Activated CD4-positive, alpha-beta T cell treated with anti-CD3 and anti-CD28 coated beads, Interleukin-2, amount 50 U/mL, for 1 hour (primary cell): Measurements from ENCODE around the gene GRM4.

Source experiments
- DNase-seq: peaks from one replicate; pipeline ENCODE4 v3.0.0-alpha.2; 2020

GRM4 gene

DNA sequence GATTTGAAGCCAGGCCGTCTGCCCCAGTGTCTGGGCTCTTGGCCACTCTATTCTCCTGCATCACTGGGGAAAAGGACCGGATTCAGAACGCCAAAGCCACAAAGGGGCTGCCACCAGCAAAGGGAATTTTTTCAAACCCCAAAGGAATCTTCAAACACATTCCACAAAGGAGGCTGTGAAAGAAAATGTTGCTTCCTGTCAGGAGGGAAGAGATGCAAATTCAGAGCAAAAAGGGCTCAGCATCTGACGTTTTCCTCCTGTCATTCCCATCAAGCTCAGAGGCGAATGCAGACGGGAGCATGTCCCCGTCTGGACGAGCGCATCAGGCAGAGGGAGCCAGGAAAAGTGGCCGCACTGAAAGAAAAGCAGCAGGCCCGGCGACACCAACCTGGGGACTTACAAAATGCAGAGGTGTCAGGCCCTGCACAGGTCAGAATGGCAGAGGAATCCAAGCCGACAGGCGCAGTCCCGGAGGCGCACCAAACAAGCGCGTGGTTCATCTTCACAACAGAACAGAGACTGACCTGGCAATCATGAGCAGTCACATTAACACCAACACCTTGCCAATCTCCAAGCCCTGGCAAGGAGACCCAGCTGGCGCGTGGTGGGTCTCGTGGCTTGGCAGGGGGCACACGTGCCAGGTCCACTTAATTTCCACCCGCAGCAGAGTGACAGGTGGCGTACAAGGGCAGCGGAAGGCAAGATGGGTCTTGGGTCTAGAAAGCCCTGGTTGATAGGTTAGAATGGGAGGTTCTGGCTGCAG lies 62.8 kb downstream of the GRM4 start:
- no peak for DNase-seq

DNA sequence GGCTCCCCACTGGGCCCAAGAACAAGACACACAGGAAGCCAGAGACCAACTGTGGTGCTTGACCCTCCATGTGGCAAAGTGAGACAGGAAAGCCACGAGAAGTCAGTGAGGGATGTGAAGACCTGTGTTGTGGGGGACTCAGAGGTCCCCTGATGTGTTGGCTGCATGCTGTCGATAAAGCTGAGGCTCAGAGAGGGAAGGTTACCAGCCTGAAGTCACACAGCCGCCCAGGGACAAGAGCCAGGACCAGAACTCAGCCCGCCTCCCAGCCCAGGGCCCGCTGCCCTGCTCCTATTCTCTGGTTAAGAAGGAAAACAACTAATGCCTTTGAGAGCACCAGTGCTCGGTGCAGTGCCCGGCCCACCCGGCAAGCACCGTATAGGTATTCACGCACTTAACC lies 63.5 kb downstream of the GRM4 start:
- DNase-seq, result no peak

DNA sequence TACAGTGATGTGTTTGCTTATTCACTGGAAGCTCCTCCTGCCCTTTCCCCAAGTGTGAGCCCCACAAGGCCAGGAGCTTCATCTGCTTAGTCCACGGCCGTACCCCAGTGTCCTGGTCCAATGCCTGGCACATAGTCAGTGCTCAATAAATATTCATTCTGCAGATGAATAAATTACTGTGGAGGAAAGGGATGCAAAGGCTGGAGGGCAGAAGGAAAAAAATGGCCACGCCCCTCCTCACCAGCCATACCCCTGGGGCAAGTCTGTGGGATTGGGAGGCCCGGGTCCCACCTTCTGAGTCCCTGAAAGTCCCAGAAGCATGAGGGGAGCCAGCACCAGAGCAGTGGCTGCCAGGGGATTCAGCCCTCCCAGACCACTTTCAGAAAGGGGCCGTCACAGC lies 65.5 kb downstream of the GRM4 start:
- no peak for DNase-seq

DNA sequence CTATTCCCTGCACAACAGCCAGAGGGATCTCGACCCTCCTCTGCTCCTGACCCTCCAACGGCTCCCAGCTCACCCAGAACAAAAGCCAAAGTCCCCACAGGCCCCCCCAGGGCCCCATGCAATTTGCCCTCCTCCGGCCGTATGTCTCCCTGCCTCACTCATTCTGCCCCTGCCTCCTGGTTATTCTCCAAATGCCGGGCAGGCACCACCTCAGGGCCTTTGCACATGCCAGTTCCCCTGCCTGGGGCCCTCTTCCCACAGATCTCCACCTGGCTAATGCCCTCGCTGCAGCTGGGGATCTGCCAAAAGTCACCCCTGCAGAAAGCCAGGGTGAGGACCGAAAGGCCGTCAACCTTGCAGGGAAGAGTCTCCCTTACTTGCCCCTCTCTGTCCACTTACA lies 66.0 kb downstream of the GRM4 start:
- no peak for DNase-seq

DNA sequence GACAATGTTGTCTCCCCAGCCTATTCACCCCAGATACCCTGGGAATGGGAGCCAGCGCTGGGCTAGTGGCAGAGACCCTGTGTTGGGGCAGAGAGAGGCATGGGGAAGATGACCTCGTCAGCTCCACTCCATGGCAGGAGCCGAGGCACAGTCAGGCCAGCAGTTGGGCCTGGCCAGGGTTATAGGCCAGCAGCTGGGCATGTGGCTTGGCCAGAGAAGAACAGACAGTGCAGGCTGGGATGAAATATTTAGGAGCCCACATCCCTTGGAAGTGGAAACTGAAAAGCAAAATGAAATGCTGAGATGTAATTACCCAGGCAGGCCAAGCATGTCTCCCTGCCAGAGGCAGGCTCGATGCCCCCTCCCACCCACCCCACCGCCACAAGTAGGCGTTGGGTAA lies 70.0 kb downstream of the GRM4 start:
- no peak for DNase-seq

DNA sequence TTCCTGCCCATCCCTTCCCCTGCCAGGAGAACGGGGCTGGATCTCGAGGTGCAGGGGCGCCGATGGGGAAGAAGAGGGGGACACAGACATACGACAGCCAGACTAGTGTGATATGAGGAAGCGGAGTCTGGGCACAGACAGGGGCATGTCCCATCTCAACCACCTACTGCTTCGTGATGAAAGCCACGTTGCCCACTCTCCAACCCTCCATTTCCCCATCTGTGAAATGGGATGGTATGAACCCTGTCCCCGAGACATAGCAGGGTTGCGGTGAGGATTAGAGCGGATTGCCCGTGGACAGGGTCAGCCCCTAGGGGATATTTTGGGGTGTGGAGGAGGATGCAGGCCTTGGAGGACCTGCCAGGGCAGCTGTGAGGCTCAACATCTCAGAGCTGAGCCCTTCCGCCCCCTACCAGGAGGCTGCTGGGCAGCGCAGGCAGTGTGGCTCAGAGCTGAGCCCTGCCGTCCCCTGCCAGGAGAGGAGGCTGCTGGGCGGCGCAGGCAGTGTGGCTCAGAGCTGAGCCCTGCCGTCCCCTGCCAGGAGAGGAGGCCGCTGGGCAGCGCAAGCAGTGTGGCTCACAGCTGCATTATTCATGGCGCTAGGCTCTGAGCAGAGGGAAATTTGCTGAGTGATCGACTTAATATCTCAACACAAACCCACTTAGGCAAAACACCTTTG lies 71.7 kb downstream of the GRM4 start:
- no peak for DNase-seq

DNA sequence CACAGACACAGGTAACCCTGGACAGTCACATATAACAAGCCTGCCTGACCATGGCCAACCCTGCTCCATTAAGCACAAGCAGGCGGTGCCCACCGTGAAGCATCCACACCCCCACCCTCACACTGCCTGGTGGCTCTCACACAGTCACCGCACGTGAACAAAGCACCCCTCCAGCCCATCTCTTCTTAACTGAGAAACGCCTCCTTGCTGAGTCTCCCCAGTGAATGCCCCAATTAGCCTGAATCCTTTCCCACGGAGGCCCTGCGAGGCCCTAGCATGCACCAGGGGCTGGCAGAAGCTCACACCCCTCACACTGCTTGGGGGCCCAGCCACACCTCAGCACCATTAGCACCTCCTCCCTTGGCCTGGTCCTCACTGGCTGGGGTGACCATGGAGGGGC lies 72.3 kb downstream of the GRM4 start:
- DNase-seq, result no peak

DNA sequence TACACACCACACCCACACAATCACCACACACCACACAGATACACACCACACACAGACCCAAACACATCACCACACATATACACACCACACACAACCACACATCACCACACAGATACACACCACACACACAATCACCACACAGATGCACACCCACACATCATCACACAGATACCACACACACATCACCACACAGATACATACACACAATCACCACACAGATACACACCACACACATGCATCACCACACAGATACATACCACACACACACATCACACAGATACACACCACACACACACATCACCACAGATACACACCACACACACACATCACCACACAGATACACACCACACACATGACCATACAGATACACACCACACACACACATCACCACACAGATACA lies 73.2 kb downstream of the GRM4 start:
- no peak for DNase-seq

DNA sequence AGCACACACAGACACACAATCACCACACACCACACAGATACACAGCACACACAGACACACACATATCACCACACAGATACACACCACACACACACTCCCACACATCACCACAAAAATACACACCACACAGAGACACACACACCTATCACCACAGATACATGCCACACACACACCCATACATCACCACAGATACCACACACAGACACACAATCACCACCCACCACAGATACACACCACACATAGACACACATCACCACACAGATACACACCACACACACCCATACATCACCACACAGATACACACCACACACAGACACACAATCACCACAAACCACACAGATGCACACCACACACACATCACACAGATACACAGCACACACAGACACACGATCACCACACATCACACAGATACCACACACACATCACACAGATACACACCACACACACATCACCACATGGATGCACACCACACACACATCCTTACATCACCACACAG lies 74.0 kb downstream of the GRM4 start:
- DNase-seq, result no peak

DNA sequence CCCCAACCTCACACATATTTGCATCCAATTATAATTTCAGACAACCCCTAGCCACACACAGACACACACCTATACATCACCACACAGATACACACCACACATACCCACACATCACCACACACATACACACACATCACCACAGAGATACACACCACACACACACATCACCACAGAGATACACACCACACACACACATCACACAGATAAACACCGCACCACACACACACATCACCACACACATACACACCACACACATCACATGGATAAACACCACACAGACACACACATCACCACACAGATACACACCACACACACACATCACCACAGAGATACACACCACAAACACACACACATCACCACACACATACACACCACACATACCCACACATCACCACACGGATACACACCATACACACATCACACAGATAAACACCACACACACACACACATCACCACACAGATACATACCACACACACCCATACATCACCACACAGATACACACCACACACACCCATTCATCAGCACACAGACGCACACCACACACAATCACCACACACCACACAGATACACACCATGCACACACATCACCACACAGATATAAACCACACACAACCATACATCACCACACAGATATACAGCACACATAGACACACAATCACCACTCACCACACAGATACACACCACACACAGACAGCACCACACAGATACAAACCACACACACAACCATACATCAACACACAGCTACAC lies 74.6 kb downstream of the GRM4 start:
- DNase-seq, result no peak

DNA sequence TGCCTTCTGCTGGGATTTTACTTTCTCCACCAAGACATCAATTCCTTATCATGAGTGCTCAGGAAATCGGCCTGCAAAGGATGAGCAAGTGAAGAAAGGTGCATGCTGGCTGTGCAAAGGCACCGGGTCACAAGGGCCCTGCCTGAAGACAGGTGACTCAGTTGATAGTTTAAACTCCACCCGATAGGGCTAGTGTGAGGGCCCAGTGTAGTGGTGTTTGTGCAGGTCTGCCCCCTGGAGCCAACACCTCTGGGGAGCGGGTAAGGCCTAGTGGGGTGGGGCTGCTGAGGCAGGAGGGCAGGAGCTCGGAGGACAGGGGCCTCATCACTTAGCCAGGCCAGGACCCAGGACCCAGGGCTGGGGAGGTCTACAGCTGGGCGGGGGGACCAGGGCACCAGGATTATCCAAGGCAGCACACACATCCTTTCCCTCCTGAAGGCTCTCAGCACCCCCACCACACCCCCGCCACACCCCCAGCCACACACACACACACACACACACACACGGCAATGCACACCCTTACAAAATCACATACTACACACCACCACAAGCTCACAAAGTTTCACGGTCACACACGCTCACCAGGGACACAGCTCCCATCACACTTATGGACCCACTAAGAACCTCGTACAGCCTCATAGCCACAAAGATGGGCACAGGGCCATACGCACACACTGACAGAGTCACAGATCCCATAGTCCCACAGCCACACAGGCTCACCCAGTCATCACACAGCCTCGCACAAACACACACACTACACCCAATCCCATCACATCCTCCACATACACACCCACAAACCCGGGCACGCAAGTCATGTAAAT lies 75.4 kb downstream of the GRM4 start:
- DNase-seq, result no peak

DNA sequence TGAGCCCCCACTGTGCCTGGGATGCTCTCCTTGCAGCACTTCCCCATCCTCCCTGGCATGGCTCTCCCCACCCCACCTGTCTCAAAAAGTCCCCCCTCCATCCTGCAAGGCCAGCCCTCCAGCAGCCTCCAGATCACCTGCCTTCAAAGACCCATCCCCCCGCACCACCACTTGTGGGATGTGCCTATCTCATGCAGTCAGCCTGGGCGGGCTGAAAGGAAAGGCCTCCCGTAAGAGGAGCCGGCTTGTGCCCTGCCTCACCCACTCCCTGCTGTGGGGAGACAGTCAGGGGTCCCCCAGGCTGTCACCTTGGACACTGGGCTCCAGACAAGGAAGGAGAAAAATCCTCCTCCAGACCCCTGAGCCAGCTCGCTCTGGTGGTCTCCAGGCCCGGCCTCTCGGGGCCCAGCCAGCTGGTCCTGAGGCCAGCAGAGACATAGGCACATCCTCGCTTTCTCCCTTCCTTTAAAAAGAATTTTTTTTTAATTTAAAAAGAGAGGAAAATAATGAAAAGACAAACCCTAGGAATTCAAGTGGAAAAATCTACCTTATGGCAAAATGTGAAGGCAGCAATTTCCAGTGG lies 77.3 kb downstream of the GRM4 start:
- no peak for DNase-seq

DNA sequence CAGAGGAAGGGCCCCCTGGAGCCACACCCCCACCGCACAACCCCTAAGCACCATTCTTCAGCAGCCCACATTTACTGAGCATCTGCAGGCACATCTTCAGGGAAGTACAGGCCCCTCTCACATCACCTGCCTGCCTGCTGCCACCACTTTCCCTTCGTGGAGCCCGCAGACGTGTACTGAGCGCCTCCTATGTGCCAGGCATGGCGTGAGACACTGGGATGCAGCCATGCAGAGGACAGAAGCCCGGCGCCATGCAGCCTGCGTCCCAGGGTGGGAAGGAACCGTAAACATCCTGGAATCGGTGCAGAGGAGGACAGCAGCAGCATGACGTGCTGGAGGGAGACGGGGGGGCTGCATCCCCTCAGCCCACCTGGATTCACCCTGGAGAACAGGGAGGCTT lies 78.1 kb downstream of the GRM4 start:
- no peak for DNase-seq

DNA sequence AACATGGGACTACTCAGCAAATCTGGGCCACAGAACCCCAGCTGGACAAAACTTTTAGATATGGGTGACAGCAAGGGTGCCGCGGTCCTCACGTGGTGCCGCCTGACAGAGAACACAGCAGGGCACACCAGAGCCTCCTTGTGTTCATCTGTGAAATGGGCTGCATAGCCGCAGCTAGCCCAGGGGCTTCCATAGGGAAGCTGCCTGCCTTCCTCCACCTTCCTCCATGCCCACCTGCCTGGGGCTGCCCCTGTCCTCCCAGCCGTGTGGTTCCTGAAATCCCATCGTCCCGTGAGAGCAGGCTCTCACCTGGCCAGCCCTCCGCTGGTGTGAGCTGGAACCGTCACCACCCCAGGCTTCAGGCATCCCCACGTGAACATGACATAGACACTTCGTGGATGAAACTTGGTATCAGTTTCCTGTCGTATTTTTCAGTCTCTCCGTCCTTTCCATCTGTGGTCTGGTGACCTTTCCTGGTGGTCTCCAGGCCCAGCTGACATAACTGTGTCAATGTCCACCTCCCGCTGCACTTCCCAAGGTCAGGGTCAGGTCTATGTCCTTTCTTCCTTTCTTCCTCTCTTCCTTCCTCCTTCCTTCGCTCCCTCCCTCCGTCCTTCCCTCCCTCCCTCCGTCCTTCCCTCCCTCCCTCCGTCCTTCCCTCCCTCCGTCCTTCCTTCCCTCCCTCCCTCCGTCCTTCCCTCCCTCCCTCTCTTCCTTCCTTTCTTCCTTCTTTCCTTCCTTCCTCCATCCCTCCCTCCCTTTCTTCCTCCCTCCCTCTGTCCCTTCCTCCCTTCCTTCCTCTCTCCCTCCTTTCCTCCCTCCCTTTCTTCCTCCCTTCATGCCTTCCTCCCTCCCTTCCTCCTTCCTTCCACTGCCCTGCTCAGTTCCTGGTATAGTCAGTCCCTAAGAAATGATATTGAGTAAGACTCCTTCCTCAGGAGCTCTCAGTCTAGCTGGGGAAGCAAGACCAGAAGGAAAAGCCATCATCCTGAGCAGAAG lies 78.8 kb downstream of the GRM4 start:
- no peak for DNase-seq

DNA sequence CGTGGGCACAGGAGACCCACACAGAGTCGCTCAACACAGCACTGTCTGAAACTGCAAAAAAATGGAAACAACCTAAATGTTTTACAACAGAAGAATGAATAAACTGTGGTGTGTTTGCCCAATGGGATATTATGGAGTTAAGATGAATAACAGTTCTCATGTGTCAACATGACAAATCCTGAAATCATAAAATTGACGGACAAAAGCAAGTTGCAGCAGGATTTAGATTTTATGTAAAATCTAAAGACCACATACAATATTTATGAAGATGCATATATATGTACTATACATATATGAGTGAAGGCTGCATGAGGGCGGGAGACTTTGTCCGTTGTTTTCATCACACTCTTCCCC lies 79.7 kb downstream of the GRM4 start:
- DNase-seq, result no peak

DNA sequence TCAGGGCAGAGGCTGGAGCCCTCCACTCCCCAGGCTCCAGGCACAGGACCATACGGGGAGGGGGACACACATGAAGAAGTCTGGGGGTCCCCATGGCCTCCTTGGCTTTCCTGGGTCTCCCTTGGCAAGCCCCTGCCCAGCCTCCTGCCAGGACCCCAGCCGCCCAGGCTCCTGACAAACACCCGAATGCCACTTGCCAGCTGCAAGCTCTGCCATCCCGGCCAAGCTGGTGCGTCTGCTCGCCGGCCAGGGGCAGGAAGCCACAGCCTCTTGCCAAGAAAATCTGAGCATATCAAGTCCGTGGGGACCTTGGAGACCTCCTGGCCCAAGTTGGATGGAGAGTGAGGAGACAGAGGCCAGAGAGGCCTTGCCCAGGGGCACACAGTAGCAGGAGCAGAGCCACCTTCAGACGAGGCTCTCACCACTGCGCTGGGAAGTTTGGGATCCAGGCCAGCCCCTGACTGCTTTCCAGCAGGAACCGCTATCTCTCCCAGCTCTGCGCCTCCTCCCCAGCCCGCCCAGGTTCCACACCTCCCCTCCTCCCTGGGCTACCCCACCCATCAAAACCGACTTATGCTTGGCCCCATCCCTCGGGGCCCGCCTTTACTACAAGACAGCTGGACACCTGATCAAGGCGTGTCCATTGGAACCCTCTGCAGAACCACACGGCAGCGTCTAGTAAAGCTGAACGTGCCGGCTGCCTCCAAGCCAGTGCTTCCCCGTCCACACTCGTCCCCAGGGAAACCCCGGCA lies 80.2 kb downstream of the GRM4 start:
- no peak for DNase-seq

DNA sequence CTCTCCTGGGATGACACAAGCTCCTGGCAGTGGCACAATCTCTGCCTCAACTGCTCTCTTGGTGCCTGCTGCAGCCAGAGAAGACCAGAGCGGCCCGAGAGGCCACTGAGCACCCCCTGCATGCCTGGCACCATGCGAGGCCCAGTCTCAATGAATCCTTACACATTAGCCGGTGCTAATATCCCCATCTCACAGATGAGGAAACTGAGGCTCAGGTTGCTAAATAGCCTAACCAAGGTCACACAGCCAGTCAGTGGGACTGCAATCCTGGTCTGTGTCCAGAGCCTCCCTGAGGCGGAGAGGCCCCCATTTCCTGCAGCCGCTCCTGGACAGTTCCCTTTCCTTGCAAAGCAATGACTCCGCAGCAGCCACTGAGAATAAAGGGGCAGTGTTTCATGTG lies 81.2 kb downstream of the GRM4 start:
- no peak for DNase-seq

DNA sequence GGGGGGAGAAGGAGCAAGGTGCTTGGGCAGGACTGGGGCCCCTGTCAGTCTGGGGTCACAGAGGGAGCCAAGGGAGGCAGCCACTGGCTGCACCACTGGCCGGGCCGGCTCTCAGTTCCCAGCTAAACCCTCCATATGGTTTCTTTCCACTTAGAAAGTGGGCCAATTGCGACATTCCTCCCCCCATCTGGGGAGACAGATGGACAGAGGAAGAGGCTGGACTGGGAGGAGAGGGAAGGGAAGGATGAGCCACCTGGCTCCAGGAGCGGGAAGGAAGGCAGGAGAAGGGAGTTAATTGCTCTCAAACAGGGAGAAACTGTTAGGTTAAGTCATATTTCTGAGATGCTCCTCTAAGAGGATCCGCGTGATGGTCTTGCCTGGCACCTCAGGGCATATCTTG lies 82.2 kb downstream of the GRM4 start:
- DNase-seq, result no peak

DNA sequence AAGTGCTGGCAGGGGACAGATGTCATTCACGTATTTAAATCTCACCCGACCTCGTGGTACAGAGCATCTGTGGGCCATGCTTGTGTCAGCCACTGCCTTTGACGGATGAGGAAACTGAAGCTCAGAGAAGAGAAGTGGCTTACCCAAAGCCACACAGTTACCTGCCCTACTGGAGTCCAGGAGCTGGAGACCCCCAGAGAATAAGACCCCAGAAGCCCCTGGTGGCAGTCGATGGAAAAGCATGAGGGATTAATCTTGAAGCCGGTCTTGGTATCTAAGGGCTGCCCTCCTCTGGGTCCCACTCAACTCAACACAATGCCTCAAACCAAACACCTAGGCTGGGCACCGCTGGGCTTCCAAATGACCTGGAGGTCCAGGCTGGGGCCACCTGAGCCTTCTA lies 83.1 kb downstream of the GRM4 start:
- no peak for DNase-seq

DNA sequence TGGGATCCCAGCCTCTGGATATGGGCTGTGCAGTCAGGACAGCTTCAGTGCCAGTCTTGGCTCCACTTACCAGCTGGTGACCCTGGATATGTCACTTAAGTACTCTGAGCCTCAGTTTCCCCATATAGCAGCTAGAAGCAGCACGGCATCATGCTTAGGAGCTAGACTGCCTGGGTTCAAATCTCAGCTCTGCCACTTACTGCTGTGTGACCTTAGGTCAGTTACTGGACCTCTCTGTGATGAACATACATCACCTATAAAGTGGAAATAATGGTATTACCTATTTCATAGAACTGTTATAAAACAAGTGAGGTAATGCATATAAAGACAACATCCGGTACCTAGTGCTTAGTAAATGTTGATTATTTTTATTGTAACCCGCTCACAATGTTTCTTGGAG lies 83.7 kb downstream of the GRM4 start:
- DNase-seq, result no peak

DNA sequence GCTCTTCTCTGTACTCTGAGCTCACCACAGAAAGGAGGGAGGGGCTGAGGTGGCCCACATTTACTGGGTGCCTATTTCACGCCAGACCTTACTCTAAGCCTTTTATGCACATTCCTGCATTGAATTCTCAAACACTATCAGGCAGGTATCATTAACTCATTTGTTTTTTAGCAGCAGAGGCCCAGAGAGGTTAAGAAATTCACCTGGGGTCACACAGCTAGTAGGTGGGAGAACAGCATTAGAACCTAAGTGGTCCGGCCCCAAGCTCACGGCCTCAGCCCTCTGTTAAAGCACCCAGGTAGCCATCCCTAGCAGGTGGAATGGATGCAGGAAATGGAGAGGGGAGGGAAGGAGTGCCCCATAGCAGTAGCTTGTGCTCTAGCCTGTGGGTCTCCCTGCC lies 84.5 kb downstream of the GRM4 start:
- DNase-seq, result no peak
